RWPE2 (cell line): ENCODE measurements around the gene RAD23A.
"Not testable (repeated sequence)": the region's sequence is repeated elsewhere in the genome, so short reads cannot be mapped to it uniquely, and the experiment has no call there.

ENCODE experiments used
- ATAC-seq: fragments of 200-7000 bp; cut with Tn5 transposase; 3 replicates; pipeline ENCODE4 v1.9.1; 2021; ENCODE audit warnings: low read depth
- DNase-seq: peaks from one replicate; pipeline ENCODE4 v3.0.0-alpha.2; 2020; ENCODE audit warnings: low spot score
- H3K27ac ChIP-seq: fragments of 450-650 bp; 2 replicates; pipeline ENCODE4 v1.5.1; 2017; ENCODE audit warnings: mild to moderate bottlenecking; ENCODE audit not compliant: poor library complexity, severe bottlenecking
- H3K27me3 ChIP-seq: fragments of 250-450 bp; sonication (Bioruptor Pico); 2 replicates; pipeline ENCODE4 v1.5.1; 2021; ENCODE audit warnings: mild to moderate bottlenecking, moderate library complexity; ENCODE audit not compliant: insufficient read depth, poor library complexity, severe bottlenecking
- H3K36me3 ChIP-seq: fragments of 250-450 bp; sonication (Bioruptor Pico); 2 replicates; pipeline ENCODE4 v1.5.1; 2020; ENCODE audit warnings: low read depth, mild to moderate bottlenecking, moderate library complexity
- H3K4me1 ChIP-seq: fragments of 250-450 bp; sonication (Bioruptor Pico); 2 replicates; pipeline ENCODE4 v1.5.1; 2021; ENCODE audit warnings: mild to moderate bottlenecking, moderate library complexity; ENCODE audit not compliant: insufficient read depth, poor library complexity, severe bottlenecking
- H3K4me3 ChIP-seq: fragments of 250-450 bp; sonication (Bioruptor Pico); 2 replicates; pipeline ENCODE4 v1.5.1; 2021; ENCODE audit warnings: mild to moderate bottlenecking, moderate library complexity; ENCODE audit not compliant: severe bottlenecking
- H3K9me3 ChIP-seq: fragments of 250-450 bp; sonication (Bioruptor Pico); 2 replicates; pipeline ENCODE4 v1.5.1; 2021; ENCODE audit warnings: mild to moderate bottlenecking, moderate library complexity; ENCODE audit not compliant: severe bottlenecking
- CTCF ChIP-seq: fragments of 450-650 bp; IDR thresholded peaks from one replicate; pipeline ENCODE4 v1.5.1; 2017; ENCODE audit warnings: mild to moderate bottlenecking, moderate library complexity; ENCODE audit not compliant: poor library complexity, severe bottlenecking

The RAD23A gene

GRCh38 chr19:12946731-12947496 is 1.3 kb downstream of the RAD23A start:
- Histone ChIP-seq H3K27ac (peak overlapping the region; percentile 88), H3K36me3 (peaks cover 87% of the 10 kb centered on the region), H3K27me3 (no peaks in the 10 kb centered on the region), H3K4me3 (peak overlapping the region; percentile 46), H3K4me1 (peaks cover 9% of the 10 kb centered on the region), H3K9me3 (no peaks in the 10 kb centered on the region)
- ATAC-seq (no peak), DNase-seq (no peak)
- TF ChIP-seq CTCF, result no peak

- H3K36me3 ChIP-seq, result peaks cover 87% of the 10 kb centered on the region
- H3K27ac ChIP-seq, result no peak overlapping the region
- no peak for ATAC-seq
- no peaks in the 10 kb centered on the region for H3K9me3 ChIP-seq
- H3K4me1 ChIP-seq, result peaks cover 12% of the 10 kb centered on the region
- TF ChIP-seq CTCF, result no peak
- no peaks in the 10 kb centered on the region for H3K27me3 ChIP-seq
- DNase-seq, result no peak
- H3K4me3 ChIP-seq, result no peak overlapping the region
Measured at GRCh38 chr19:12947702-12948611, 2.3 kb downstream of the RAD23A start.

GRCh38 chr19:12948612-12949362 is 3.1 kb downstream of the RAD23A start:
- Histone ChIP-seq H3K27ac (no peak overlapping the region), H3K27me3 (no peaks in the 10 kb centered on the region), H3K36me3 (peaks cover 87% of the 10 kb centered on the region), H3K4me3 (no peak overlapping the region), H3K4me1 (peaks cover 16% of the 10 kb centered on the region), H3K9me3 (no peaks in the 10 kb centered on the region)
- no peak for TF ChIP-seq CTCF
- DNase-seq (no peak), ATAC-seq (no peak)

- no peak for TF ChIP-seq CTCF
- H3K4me3 ChIP-seq, result no peak overlapping the region
- H3K4me1 ChIP-seq, result peaks cover 18% of the 10 kb centered on the region
- H3K27ac ChIP-seq, result no peak overlapping the region
- ATAC-seq (no peak), DNase-seq (no peak)
- H3K27me3 ChIP-seq, result no peaks in the 10 kb centered on the region
- peaks cover 88% of the 10 kb centered on the region for H3K36me3 ChIP-seq
- H3K9me3 ChIP-seq, result no peaks in the 10 kb centered on the region
Measured at GRCh38 chr19:12949363-12950283, 4.0 kb downstream of the RAD23A start.

GRCh38 chr19:12952050-12952449 is 6.4 kb downstream of the RAD23A start:
- H3K36me3 ChIP-seq, result peaks cover 83% of the 10 kb centered on the region

More at GRCh38 chr19:12952050-12952449, 6.4 kb downstream of the RAD23A start:
- DNase-seq, ATAC-seq, H3K4me3 ChIP-seq, H3K9me3 ChIP-seq, H3K27ac ChIP-seq, H3K27me3 ChIP-seq: not testable (repeated sequence)
- H3K4me1 ChIP-seq, result peaks cover 28% of the 10 kb centered on the region
